ENCODE results near the gene ALDOB.

DNA sequence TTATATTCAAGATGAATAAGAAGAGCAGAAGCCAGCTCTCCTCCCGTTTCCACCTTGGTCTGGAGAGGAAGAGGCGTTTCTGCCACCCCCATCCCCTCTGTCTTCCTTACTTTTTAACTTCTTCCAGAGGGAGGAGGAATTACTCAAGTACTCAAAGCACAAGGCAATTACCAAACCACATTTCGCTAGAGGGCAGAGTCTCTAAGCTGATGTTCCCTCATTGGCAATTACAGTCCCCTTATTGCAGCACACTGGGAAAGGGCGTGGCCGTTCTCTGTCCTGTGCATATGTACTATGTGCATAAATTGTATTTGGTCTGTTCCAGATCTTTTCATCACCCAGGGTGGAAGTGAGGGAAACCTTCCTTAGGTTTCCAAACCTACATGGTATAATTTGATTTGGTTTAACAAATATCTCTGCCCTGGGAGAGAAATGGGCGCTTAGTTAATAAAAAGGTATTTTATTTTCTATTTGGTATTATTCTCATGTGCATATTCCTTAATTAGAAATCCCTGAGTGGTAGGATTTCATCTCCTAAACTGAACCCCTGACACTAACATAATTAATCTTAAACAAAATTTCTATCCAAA lies 29.8 kb upstream of the ALDOB start:
- TF ChIP-seq, protein P1, sequence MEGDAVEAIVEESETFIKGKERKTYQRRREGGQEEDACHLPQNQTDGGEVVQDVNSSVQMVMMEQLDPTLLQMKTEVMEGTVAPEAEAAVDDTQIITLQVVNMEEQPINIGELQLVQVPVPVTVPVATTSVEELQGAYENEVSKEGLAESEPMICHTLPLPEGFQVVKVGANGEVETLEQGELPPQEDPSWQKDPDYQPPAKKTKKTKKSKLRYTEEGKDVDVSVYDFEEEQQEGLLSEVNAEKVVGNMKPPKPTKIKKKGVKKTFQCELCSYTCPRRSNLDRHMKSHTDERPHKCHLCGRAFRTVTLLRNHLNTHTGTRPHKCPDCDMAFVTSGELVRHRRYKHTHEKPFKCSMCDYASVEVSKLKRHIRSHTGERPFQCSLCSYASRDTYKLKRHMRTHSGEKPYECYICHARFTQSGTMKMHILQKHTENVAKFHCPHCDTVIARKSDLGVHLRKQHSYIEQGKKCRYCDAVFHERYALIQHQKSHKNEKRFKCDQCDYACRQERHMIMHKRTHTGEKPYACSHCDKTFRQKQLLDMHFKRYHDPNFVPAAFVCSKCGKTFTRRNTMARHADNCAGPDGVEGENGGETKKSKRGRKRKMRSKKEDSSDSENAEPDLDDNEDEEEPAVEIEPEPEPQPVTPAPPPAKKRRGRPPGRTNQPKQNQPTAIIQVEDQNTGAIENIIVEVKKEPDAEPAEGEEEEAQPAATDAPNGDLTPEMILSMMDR (conservative IDR thresholded peaks at IDR 0.05; ENCODE audit: low read depth in 2 of 2), result peak; percentile 63 to 83
- TF ChIP-seq EZH2phosphoT487 (IDR thresholded peaks at IDR 0.05; ENCODE audit: unreplicated experiment) (no peak), EZH2 (IDR thresholded peaks at IDR 0.05; ENCODE audit: low read depth, unreplicated experiment) (no peak), POLR2AphosphoS5 (IDR thresholded peaks at IDR 0.05; ENCODE audit: low read depth) (no peak), NANOG (IDR thresholded peaks at IDR 0.05; ENCODE audit: borderline replicate concordance) (no peak), ZNF114 (CRISPR knock-in tag; IDR thresholded peaks at IDR 0.05) (no peak)
- TF ChIP-seq, protein P2, sequence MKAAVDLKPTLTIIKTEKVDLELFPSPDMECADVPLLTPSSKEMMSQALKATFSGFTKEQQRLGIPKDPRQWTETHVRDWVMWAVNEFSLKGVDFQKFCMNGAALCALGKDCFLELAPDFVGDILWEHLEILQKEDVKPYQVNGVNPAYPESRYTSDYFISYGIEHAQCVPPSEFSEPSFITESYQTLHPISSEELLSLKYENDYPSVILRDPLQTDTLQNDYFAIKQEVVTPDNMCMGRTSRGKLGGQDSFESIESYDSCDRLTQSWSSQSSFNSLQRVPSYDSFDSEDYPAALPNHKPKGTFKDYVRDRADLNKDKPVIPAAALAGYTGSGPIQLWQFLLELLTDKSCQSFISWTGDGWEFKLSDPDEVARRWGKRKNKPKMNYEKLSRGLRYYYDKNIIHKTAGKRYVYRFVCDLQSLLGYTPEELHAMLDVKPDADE (IDR thresholded peaks at IDR 0.05), result no peak
- TF ChIP-seq, protein P3, sequence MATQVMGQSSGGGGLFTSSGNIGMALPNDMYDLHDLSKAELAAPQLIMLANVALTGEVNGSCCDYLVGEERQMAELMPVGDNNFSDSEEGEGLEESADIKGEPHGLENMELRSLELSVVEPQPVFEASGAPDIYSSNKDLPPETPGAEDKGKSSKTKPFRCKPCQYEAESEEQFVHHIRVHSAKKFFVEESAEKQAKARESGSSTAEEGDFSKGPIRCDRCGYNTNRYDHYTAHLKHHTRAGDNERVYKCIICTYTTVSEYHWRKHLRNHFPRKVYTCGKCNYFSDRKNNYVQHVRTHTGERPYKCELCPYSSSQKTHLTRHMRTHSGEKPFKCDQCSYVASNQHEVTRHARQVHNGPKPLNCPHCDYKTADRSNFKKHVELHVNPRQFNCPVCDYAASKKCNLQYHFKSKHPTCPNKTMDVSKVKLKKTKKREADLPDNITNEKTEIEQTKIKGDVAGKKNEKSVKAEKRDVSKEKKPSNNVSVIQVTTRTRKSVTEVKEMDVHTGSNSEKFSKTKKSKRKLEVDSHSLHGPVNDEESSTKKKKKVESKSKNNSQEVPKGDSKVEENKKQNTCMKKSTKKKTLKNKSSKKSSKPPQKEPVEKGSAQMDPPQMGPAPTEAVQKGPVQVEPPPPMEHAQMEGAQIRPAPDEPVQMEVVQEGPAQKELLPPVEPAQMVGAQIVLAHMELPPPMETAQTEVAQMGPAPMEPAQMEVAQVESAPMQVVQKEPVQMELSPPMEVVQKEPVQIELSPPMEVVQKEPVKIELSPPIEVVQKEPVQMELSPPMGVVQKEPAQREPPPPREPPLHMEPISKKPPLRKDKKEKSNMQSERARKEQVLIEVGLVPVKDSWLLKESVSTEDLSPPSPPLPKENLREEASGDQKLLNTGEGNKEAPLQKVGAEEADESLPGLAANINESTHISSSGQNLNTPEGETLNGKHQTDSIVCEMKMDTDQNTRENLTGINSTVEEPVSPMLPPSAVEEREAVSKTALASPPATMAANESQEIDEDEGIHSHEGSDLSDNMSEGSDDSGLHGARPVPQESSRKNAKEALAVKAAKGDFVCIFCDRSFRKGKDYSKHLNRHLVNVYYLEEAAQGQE (IDR thresholded peaks at IDR 0.05; ENCODE audit: unreplicated experiment), result no peak
